Activated T-helper 1 cell treated with anti-CD3 and anti-CD28 coated beads, Interleukin-12 subunit alpha, Interleukin-12 subunit beta, Interleukin-2, Interleukin-4 antibody, amounts not matched to agents 30 ng/mL and 10 ng/mL and 1 ng/mL, durations not matched to agents 14 hours and 24 hours and 36 hours (primary cell): ENCODE data around the gene PWWP2B. TPM values are rescaled to one million over a fixed set of nuclear protein-coding genes. Genes with fewer than 3 reads are reported as not detected.
A peak's percentile ranks its signal among the peaks of the same experiment; 100 is the strongest.

Source experiments
- DNase-seq: peaks from one replicate; pipeline ENCODE4 v3.0.0; 2021; ENCODE audit warnings: low spot score
- H3K27ac Mint-ChIP-seq: one replicate; pipeline ENCODE4 v1.8.0; 2021; ENCODE audit warnings: mild to moderate bottlenecking, mixed read lengths
- H3K27me3 Mint-ChIP-seq: one replicate; pipeline ENCODE4 v1.8.0; 2022; ENCODE audit warnings: mild to moderate bottlenecking, moderate library complexity, mixed read lengths; ENCODE audit not compliant: insufficient read depth
- H3K36me3 Mint-ChIP-seq: one replicate; pipeline ENCODE4 v1.8.0; 2021; ENCODE audit warnings: low read depth, mixed read lengths
- H3K4me1 Mint-ChIP-seq: one replicate; pipeline ENCODE4 v1.8.0; 2021; ENCODE audit warnings: low read depth, mixed read lengths
- H3K4me3 Mint-ChIP-seq: one replicate; pipeline ENCODE4 v1.8.0; 2021; ENCODE audit warnings: mild to moderate bottlenecking, moderate library complexity, mixed read lengths
- H3K9me3 Mint-ChIP-seq: one replicate; pipeline ENCODE4 v1.8.0; 2021; ENCODE audit warnings: mixed read lengths
- intact Hi-C: fragments of 100-400 bp; cut with micrococcal nuclease; formaldehyde crosslinking; loops from one replicate; pipeline ENCODE4 v1.15.1; 2024
- total RNA-seq: library from RNA; stranded (reverse); gene quantifications from 2 replicates; pipeline ENCODE4 v1.2.3, GENCODE V29; 2022

Gene PWWP2B
- total RNA-seq, 1 donor from 2014 or later: 4.1 TPM

DNA sequence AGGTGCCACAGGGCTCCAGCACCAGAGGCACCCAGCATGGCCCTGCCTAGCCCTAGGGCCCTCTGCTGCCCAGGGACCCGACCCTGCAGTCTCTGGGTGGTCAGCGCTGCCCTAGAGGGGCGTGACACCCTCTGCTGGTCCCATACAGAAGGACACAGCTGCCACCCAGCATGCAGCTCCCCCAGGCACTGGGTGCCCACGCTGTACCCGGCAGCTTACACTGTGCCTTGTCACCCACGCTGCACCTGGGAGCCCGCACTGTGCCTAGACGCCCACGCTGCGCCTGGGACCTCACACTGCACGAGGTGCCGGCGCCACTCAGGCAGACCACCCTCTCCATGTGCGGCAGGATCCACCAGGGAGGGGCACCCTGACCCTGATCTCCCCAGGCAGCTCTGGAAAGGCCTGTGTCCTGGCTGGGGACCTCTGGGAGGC is 55.2 kb downstream of the PWWP2B start:
- no peak for DNase-seq
- intact Hi-C loops: loop anchor here (2.0 to 10.0 kb wide), 2 partner anchors 289 to 923 kb away; partner anchors contain the start of genes ECHS1 and PAOX
- peak overlapping the region; percentile 58 for H3K27ac Mint-ChIP-seq

DNA sequence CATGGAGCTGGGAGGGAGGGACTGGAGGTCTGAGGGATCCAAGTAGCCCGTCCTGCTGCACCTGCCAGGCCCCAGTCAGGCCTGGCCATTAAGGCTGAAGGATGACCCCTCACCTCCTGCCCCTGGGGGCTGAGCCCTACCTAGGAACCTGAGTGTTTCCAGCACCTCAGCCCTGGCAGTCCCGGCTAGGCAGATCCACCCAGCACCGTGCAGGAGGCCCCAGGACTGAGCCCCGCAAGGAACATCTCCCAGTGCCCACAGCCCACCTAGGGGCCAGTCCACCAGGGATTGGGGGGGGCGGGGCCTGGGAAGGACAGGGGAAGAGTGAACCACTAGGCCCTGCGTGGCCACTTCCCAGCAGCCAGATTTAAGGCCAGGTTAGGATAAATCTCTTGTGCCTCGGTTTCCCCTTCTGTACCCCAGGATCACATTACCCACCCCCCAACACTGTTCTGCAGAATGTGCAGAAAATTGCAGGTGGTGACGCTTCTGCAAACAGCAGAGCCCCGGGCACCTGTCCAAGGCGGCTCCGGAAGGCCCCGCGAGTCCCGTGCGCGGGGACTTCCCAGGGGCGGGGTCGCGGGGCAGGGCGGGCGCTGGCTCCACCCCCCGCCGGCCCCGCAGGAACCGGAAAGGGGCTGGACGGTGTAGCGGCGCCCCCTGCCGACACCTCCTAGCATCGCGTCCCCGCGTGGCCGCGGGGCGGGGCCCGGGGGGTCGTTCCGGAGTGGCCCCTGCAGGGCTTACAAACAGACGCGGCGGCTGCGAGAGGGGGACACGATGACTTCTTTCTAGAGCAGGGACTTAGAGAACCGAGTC is 55.9 kb downstream of the PWWP2B start:
- no peak overlapping the region for H3K4me3 Mint-ChIP-seq
- no peaks in the 10 kb centered on the region for H3K9me3 Mint-ChIP-seq
- H3K36me3 Mint-ChIP-seq: no peaks in the 10 kb centered on the region
- H3K27ac Mint-ChIP-seq: peak overlapping the region; percentile 58
- H3K27me3 Mint-ChIP-seq: no peaks in the 10 kb centered on the region
- DNase-seq: peak; percentile 85
- peaks cover 4% of the 10 kb centered on the region for H3K4me1 Mint-ChIP-seq
- intact Hi-C loops: loop anchor here (1.0 to 10.0 kb wide), 6 partner anchors 84 to 922 kb away; partner anchors contain the start of genes ECHS1, INPP5A, LRRC27 and PAOX

More for the DNA sequence above, 55.2 kb downstream of the PWWP2B start:
- no peaks in the 10 kb centered on the region for H3K36me3 Mint-ChIP-seq
- no peaks in the 10 kb centered on the region for H3K9me3 Mint-ChIP-seq
- H3K4me3 Mint-ChIP-seq: no peak overlapping the region
- H3K27me3 Mint-ChIP-seq: no peaks in the 10 kb centered on the region
- H3K4me1 Mint-ChIP-seq: peaks cover 10% of the 10 kb centered on the region

DNA sequence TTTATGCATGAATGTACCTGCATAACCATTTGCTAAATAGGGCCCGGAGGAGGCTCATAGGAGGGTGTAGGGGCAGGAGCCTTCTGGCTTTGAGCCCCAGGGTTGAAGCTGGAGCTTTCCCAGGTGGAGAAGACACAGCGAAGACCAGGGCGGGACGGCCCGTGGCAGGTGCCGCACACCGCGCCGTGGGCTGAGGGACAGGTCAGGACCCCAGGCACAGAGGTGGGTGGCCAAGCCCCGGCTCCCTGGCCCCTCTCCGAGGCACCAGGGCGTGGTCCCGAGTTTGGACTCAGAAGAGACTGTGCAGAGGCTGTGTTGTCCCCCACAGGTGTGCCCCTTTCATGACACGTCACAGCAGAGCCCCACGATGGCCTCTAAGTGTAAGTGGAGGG is 56.5 kb downstream of the PWWP2B start:
- intact Hi-C loops: loop anchor here (1.0 to 10.0 kb wide), 6 partner anchors 84 to 921 kb away; partner anchors contain the start of genes ECHS1, INPP5A, LRRC27 and PAOX
- Mint-ChIP-seq H3K4me1 (no peaks in the 10 kb centered on the region), H3K27ac (no peak overlapping the region), H3K9me3 (no peaks in the 10 kb centered on the region), H3K27me3 (no peaks in the 10 kb centered on the region), H3K4me3 (no peak overlapping the region), H3K36me3 (no peaks in the 10 kb centered on the region)
- DNase-seq: no peak

DNA sequence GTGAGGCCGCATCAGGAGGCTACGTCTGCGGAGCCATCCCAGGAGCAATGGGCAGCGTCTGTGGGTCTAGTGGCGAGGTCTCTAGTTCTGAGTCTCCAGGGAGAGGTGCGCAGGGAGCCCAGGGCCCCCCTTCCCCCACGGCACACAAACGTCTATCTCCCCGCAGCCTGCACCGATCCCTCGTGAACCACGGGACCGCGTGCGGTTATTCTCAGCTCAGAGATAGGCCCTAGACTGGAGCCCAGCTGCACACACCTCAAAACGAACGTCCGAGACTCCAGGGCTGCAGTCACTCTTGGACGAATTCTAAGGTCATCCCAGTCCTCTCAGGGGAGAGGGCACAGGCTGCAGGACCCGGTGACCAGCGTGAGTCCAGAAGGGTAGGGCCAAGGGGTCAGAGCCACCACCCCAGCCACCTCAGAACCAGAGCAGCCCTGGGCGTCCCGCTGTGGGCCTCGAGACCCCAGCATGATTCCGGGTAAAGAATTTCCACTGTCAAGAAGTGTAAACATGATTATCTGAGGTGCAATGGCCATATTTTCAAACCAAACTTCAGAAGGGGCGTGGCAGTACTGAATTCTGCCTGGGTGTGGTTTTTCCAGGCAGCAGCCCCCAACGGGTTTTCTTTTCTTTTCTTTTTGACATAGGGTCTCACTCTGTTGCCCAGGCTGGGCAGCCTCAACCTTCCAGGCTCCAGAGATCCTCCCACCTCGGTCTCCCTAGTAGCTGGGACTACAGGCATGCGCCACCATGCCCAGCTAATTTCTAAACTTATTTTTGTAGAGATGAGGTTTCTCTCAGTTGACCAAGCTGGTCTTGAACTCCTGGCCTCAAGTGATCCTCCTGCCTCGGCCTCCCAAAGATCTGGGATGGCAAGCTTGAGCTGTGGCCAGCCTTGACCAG is 57.5 kb downstream of the PWWP2B start:
- intact Hi-C loops: loop anchor here (10.0 kb wide), 1 partner anchor 920 kb away; the partner anchor contains the start of genes ECHS1 and PAOX
- no peak overlapping the region for H3K27ac Mint-ChIP-seq
- H3K27me3 Mint-ChIP-seq: no peaks in the 10 kb centered on the region
- H3K4me3 Mint-ChIP-seq: no peak overlapping the region
- no peaks in the 10 kb centered on the region for H3K4me1 Mint-ChIP-seq
- no peak for DNase-seq
- H3K36me3 Mint-ChIP-seq: no peaks in the 10 kb centered on the region
- H3K9me3 Mint-ChIP-seq: no peaks in the 10 kb centered on the region

DNA sequence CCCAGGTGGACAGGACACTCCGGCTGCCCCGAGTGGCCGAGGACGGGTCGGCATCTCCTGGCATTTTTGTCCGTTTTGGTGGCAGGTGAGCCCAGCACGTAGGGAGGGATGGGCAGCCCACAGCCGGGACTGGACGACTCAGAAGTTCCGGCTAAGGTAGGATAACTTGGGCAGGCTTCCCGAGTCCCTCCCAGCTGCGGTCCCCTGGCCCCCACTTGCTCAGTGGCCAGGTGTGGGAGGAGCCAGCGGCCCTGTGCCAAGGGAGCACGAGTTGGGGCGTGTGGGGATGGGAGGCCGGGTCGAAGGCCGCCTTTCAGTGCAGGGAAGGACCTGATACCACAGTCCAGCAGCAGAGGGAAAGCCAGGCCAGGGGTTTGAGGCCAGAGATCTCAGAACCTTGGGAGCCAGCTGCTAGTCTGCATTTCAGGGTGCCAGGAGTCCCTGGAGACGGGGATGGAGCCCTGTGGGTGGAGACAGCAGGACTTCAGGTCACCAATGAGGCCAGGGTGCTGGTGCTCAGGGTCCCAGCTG is 58.5 kb downstream of the PWWP2B start:
- intact Hi-C loops: loop anchor here (10.0 kb wide), 1 partner anchor 919 kb away; the partner anchor contains the start of genes ECHS1 and PAOX
- Mint-ChIP-seq H3K27me3 (peaks cover 2% of the 10 kb centered on the region), H3K4me1 (no peaks in the 10 kb centered on the region), H3K36me3 (no peaks in the 10 kb centered on the region), H3K9me3 (no peaks in the 10 kb centered on the region), H3K4me3 (no peak overlapping the region), H3K27ac (no peak overlapping the region)
- no peak for DNase-seq

DNA sequence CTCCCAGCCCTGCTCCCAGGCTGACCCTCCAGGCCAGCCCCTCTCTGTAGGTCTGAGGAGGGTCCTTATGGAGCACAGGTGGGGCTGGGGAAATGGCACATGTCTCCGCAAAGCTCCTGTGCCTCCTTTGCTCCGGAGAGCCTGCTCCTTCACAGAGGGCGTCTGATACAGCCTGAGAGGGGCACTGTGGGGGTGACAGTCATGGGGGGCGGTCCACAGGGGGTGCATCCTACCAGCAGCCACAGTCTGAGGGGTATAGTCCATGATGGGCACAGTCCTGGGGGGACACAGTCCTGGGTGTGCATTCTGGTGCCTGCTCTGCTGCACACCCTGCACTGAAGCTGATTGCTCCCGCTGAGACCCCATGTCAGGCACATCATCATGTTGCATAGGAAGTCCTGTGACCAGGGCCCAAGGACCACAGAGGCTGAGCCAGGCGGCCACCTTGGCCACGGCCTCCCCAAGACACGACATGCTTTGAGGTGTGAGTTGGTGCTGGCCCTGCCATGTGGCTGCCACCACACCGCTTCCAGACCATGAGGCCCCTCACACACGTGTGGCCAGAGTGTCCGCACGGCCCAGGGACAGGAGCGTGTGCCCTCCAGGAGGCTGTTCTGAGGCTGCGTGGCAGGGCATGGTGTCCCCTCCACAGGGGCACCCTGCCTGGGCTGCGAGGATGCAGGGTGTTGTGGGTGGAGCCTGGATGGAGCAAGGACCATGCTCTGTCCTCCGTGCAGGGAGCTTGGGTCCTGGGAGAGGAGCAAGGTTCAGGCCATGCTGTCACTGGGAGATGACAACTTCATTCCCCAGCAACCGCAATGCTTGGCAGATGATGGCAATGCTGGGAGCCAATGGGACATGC is 59.2 kb downstream of the PWWP2B start:
- intact Hi-C loops: loop anchor here (10.0 kb wide), 1 partner anchor 919 kb away; the partner anchor contains the start of genes ECHS1 and PAOX
- Mint-ChIP-seq H3K4me3 (no peak overlapping the region), H3K27ac (no peak overlapping the region), H3K4me1 (no peaks in the 10 kb centered on the region), H3K36me3 (no peaks in the 10 kb centered on the region), H3K9me3 (no peaks in the 10 kb centered on the region), H3K27me3 (peaks cover 2% of the 10 kb centered on the region)
- no peak for DNase-seq

DNA sequence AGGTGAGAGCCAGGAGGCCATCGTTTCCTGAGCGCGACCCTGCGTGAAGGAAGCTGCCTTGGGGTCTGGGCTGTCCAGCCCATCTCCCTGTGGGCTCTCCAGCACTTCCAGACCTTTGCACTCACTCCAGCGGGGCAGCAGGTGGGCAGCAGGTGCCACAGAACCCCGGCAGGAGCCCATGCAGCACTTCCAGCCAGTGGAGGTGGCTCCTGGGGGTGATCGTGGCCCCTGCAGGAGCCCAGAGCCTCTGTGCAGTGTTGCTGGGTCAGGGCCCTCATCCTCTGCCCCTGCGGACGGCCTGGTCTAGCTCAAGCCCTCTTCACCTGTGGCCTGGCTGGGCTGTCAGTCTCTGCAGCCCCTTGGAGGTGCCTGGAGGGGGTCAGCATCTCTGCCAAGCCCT is 59.9 kb downstream of the PWWP2B start:
- Mint-ChIP-seq H3K27ac (no peak overlapping the region), H3K9me3 (no peaks in the 10 kb centered on the region), H3K36me3 (no peaks in the 10 kb centered on the region), H3K4me3 (no peak overlapping the region), H3K27me3 (peaks cover 2% of the 10 kb centered on the region), H3K4me1 (no peaks in the 10 kb centered on the region)
- intact Hi-C loops: loop anchor here (10.0 kb wide), 1 partner anchor 918 kb away; the partner anchor contains the start of genes ECHS1 and PAOX
- DNase-seq: no peak

DNA sequence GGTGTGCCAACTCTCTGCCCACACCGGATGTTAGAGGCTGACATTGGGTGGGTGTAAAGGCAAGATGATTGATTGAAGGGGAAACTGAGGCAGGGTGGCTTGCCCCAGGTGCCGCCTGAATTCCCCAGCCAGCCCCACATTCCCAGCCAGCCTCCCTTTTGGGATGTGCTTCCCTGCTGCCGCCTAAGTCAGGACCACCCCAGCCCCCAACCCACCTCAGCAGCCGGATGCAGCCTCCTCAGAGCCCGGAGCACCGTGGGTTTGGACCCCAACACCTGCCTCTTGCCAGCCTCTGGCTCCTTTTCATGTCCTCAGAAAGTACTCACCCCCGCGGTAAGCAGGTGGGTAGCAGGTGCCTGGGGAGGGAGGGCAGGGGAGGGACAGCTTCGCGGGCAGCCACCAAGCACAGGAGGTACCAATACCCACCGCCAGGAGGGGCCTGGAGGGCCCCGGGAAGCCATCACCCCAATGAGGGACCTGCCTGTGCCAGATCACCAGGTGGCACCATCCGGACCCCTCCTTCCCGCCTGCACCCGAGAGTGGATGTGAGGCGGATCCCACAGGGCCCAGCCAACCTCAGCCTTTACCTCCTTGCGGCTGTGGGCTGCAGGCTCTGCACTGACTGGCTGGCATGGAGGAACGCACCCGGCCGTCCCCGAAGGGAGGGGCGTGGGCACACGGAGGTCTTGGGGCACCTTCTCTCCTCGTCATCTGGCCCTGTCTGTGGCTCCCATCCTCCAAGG is 60.5 kb downstream of the PWWP2B start:
- no peak overlapping the region for H3K4me3 Mint-ChIP-seq
- intact Hi-C loops: loop anchor here (1.0 to 10.0 kb wide), 2 partner anchors 180 to 917 kb away; partner anchors contain the start of genes ECHS1 and PAOX
- no peaks in the 10 kb centered on the region for H3K9me3 Mint-ChIP-seq

DNA sequence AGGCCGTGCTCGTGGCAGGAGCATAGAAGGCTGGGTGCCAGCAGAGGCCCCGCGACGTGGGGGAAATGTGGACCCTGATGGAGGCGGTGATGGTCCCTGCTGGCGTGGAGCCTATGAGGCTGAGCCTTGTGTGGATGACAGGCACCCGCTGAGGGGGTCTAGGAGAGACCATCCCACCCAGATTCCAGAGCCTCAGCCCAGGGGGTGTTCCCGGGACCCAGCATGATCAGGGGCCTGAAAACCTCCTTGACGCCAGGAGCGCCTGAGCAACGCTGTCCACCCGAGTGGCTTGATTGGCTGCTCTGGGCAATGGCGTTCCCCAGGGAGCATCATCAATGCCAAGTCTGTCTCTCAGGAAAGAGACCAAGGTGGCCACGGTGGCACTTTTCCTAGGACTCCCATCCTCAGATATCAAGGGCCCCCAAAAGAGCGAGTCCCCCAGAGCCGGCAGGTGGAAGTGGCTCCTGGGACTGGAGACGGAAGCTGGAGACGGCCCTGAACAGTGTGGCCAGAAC is 61.1 kb downstream of the PWWP2B start:
- Mint-ChIP-seq H3K36me3 (no peaks in the 10 kb centered on the region), H3K9me3 (no peaks in the 10 kb centered on the region), H3K4me3 (no peak overlapping the region), H3K27ac (no peak overlapping the region), H3K27me3 (peaks cover 2% of the 10 kb centered on the region), H3K4me1 (no peaks in the 10 kb centered on the region)
- no peak for DNase-seq
- intact Hi-C loops: loop anchor here (1.0 to 10.0 kb wide), 2 partner anchors 179 to 917 kb away; partner anchors contain the start of genes ECHS1 and PAOX

More for the DNA sequence above, 60.5 kb downstream of the PWWP2B start:
- Mint-ChIP-seq H3K36me3 (no peaks in the 10 kb centered on the region), H3K27me3 (peaks cover 2% of the 10 kb centered on the region), H3K27ac (no peak overlapping the region), H3K4me1 (no peaks in the 10 kb centered on the region)
- DNase-seq: no peak

DNA sequence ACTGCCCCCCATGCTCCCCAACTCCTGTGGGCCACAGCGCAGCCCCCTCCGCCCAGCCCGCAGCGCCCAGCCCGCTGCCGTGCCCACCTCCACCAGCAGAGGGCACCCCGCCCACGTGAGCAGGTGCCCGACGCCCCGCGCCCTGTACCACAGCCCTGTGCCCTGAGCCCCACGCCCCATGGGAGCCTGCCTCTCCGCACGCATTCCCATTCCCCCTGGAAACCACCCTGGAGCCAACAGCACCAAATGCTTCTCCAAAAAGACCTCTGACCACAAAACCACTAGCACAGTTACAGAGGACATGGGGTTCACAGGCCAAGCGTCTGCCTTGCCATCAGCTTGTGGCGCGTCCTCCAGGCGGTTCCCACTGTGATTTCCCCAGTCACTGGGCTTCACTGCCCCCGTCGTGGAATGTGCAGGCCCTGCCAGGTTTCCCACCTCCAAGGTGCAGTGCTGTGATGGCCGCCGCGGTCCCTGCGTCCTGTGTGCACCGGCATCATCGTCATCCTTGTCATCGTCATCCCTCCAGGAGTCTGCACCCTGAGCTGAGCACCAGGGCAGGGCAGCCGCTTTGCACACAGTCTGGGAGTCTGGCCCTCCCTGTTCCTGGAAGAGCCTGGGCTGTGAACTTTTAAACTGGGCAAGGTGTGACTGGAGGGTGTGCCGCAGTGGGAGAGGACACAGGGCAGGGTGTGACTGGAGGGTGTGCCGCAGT is 61.7 kb downstream of the PWWP2B start:
- Mint-ChIP-seq H3K4me1 (no peaks in the 10 kb centered on the region), H3K4me3 (no peak overlapping the region), H3K27me3 (peaks cover 2% of the 10 kb centered on the region), H3K9me3 (no peaks in the 10 kb centered on the region), H3K36me3 (no peaks in the 10 kb centered on the region), H3K27ac (no peak overlapping the region)
- DNase-seq: peak; percentile 53
- intact Hi-C loops: loop anchor here (1.0 to 10.0 kb wide), 2 partner anchors 179 to 916 kb away; partner anchors contain the start of genes ECHS1 and PAOX
